HepG2 (cell line): ENCODE measurements around the gene METTL1. TPM values are rescaled to one million over a fixed set of nuclear protein-coding genes. Genes with fewer than 3 reads are reported as not detected.

Experiments
- ATF6 ChIP-seq: sonication (generic); formaldehyde crosslinking; conservative IDR thresholded peaks from 2 replicates; pipeline ENCODE4 v1.4.0; 2020; ENCODE audit warnings: missing genetic modification reagents
- BORCS8-MEF2B ChIP-seq: sonication (generic); formaldehyde crosslinking; IDR thresholded peaks from 2 replicates; pipeline ENCODE4 v1.8.0; 2022; ENCODE audit warnings: mild to moderate bottlenecking, missing genetic modification reagents
- DBP ChIP-seq: sonication (generic); formaldehyde crosslinking; IDR thresholded peaks from 2 replicates; pipeline ENCODE4 v1.4.0; 2020; ENCODE audit warnings: missing genetic modification reagents; ENCODE audit errors: not compliant biosample characterization
- ELF3 ChIP-seq: IDR thresholded peaks from 2 replicates; pipeline ENCODE4 v1.6.1; 2016; ENCODE audit warnings: missing genetic modification reagents, missing compliant biosample characterization
- ESRRA ChIP-seq: sonication (generic); formaldehyde crosslinking; IDR thresholded peaks from 2 replicates; pipeline ENCODE4 v1.5.1; 2020; ENCODE audit warnings: mild to moderate bottlenecking, low read depth, missing genetic modification reagents
- FOXK1 ChIP-seq: sonication (generic); formaldehyde crosslinking; IDR thresholded peaks from 2 replicates; pipeline ENCODE4 v1.4.0; 2020; ENCODE audit warnings: low read depth, missing genetic modification reagents, borderline replicate concordance
- GLMP ChIP-seq: sonication (generic); formaldehyde crosslinking; IDR thresholded peaks from 2 replicates; pipeline ENCODE4 v1.9.0; 2021; ENCODE audit warnings: missing genetic modification reagents, mild to moderate bottlenecking, borderline replicate concordance
- HOXA3 ChIP-seq: sonication (generic); formaldehyde crosslinking; IDR thresholded peaks from 2 replicates; pipeline ENCODE4 v1.5.0; 2020; ENCODE audit warnings: missing genetic modification reagents
- MED8 ChIP-seq: sonication (generic); formaldehyde crosslinking; IDR thresholded peaks from 2 replicates; pipeline ENCODE4 v1.8.1; 2023; ENCODE audit warnings: mild to moderate bottlenecking, missing genetic modification reagents; ENCODE audit not compliant: insufficient replicate concordance
- MTF1 ChIP-seq: sonication (generic); formaldehyde crosslinking; IDR thresholded peaks from 2 replicates; pipeline ENCODE4 v1.5.0; 2020; ENCODE audit warnings: missing genetic modification reagents
- NRL ChIP-seq: sonication (generic); formaldehyde crosslinking; IDR thresholded peaks from 2 replicates; pipeline ENCODE4 v1.5.0; 2020; ENCODE audit warnings: missing genetic modification reagents, mild to moderate bottlenecking, moderate library complexity, borderline replicate concordance
- PAF1 ChIP-seq: IDR thresholded peaks from 2 replicates; pipeline ENCODE4 v1.6.1; 2016; ENCODE audit warnings: missing genetic modification reagents, missing compliant biosample characterization
- POLR2A ChIP-seq, 2 experiments: IDR thresholded peaks; 2 replicates each; pipeline ENCODE4 v1.6.1; 2011; ENCODE audit warnings: low read depth in 2 of 2, low read length in 2 of 2, mild to moderate bottlenecking in 1 of 2, moderate library complexity in 1 of 2; ENCODE audit not compliant: insufficient read depth in 1 of 2
- SIN3B ChIP-seq: fragments of 150-350 bp; IDR thresholded peaks from 2 replicates; pipeline ENCODE4 v1.6.1; 2014; ENCODE audit warnings: low read length
- SIX4 ChIP-seq: sonication (generic); formaldehyde crosslinking; IDR thresholded peaks from 2 replicates; pipeline ENCODE4 v1.4.0; 2020; ENCODE audit warnings: missing genetic modification reagents
- ZNF550 ChIP-seq: sonication (generic); formaldehyde crosslinking; IDR thresholded peaks from 2 replicates; pipeline ENCODE4 v1.4.0; 2020; ENCODE audit warnings: mild to moderate bottlenecking, missing genetic modification reagents, borderline replicate concordance
- polyA plus RNA-seq, 8 experiments: library from polyadenylated mRNA; depleted of rRNA in 3 of 8; stranded (reverse) in 7 of 8; unstranded in 1 of 8; fragments of >200 nt; fragmentation: Illumina TruSeq in 4 of 8; extraction: Trizol in 4 of 8; gene quantifications; 2 replicates each; pipeline versions ENCODE4 v1.2.1 to v1.2.3, GENCODE V29; 2011 to 2016; ENCODE audit warnings: low read depth in 4 of 8, missing spikeins in 1 of 8, mixed read lengths in 1 of 8; ENCODE audit not compliant: insufficient read depth in 1 of 8
- total RNA-seq, 5 experiments: library from RNA; depleted of rRNA; stranded (reverse); fragments of >200 nt; fragmentation: Illumina TruSeq; extraction: Trizol; gene quantifications; 2 replicates each; pipeline ENCODE4 v1.2.3, GENCODE V29; 2016; ENCODE audit warnings: low read depth in 1 of 5
- TF ChIP-seq, protein P1 (sequence below): sonication (generic); formaldehyde crosslinking; IDR thresholded peaks from 2 replicates; pipeline ENCODE4 v1.4.0; 2020; ENCODE audit warnings: missing genetic modification reagents
- TF ChIP-seq, protein P2 (sequence below): sonication (generic); formaldehyde crosslinking; IDR thresholded peaks from 2 replicates; pipeline ENCODE4 v1.5.1; 2020; ENCODE audit warnings: mild to moderate bottlenecking, missing genetic modification reagents

The METTL1 gene
- total and polyA plus RNA-seq, 2 of the 13 experiments (the other 11 are each of a cell fraction or from before 2014, with no cell fraction given), result 34.7 to 36.9 TPM

DNA sequence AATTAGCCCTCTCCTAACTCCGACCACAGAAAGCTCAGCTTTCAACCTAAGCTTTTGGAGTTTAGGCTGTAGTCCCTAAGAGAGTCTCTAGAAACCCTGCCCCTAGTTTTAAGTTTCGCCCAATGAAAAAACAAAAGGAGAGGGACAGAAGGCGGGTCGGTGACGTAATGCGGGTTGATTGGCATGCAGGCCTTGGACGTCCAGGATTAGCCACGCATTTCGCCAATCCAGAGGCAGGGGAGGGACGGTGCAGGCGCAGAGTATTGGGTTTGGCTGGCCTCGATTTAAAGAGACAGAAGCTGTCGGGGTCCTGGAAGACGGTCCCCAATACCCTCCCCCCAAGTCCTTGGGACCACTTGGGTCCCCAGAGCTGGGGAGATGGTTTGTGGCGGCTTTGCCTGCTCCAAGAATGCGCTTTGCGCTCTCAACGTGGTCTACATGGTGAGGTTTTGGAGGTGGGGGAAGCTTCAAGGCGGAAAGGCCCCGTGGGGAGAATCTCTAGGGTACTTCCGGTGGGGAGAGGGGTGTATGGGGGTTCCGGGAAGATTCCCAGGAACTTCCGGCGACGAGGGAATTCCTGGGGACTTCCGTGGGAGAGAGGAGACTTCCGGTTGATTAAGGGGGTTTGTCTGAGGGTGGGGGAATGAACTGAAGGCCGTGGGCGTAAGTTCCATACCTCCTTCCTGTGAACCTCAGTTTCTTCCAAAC is 27.0 kb downstream of the METTL1 start, which contains the start of gene TSPAN31 (continued):
- TF ChIP-seq FOXK1 (CRISPR knock-in tag) (no peak), ELF3 (CRISPR knock-in tag) (no peak), ESRRA (CRISPR knock-in tag) (0 out of 2 replicates have a peak, but pooled peaks have one; percentile 49), POLR2A (IDR thresholded peaks at IDR 0.05; ENCODE audit: insufficient read depth in 1 of 2, low read depth in 2 of 2, low read length in 2 of 2) (peak; percentile 57 to 66), SIX4 (CRISPR knock-in tag) (no peak), GLMP (CRISPR knock-in tag) (no peak), DBP (CRISPR knock-in tag) (no peak), ZNF550 (no peak), NRL (CRISPR knock-in tag) (0 out of 2 replicates have a peak, but pooled peaks have one; percentile 16), BORCS8-MEF2B (CRISPR knock-in tag) (no peak), SIN3B (no peak), MTF1 (CRISPR knock-in tag) (no peak), MED8 (CRISPR knock-in tag) (no peak), PAF1 (CRISPR knock-in tag) (no peak), HOXA3 (peak; percentile 7; the same call in 1 of the 2 replicates), ATF6 (CRISPR knock-in tag) (no peak)
- TF ChIP-seq, protein P1, sequence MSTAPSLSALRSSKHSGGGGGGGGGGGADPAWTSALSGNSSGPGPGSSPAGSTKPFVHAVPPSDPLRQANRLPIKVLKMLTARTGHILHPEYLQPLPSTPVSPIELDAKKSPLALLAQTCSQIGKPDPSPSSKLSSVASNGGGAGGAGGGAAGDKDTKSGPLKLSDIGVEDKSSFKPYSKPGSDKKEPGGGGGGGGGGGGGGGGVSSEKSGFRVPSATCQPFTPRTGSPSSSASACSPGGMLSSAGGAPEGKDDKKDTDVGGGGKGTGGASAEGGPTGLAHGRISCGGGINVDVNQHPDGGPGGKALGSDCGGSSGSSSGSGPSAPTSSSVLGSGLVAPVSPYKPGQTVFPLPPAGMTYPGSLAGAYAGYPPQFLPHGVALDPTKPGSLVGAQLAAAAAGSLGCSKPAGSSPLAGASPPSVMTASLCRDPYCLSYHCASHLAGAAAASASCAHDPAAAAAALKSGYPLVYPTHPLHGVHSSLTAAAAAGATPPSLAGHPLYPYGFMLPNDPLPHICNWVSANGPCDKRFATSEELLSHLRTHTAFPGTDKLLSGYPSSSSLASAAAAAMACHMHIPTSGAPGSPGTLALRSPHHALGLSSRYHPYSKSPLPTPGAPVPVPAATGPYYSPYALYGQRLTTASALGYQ (CRISPR knock-in tag), result no peak
- TF ChIP-seq, protein P2, sequence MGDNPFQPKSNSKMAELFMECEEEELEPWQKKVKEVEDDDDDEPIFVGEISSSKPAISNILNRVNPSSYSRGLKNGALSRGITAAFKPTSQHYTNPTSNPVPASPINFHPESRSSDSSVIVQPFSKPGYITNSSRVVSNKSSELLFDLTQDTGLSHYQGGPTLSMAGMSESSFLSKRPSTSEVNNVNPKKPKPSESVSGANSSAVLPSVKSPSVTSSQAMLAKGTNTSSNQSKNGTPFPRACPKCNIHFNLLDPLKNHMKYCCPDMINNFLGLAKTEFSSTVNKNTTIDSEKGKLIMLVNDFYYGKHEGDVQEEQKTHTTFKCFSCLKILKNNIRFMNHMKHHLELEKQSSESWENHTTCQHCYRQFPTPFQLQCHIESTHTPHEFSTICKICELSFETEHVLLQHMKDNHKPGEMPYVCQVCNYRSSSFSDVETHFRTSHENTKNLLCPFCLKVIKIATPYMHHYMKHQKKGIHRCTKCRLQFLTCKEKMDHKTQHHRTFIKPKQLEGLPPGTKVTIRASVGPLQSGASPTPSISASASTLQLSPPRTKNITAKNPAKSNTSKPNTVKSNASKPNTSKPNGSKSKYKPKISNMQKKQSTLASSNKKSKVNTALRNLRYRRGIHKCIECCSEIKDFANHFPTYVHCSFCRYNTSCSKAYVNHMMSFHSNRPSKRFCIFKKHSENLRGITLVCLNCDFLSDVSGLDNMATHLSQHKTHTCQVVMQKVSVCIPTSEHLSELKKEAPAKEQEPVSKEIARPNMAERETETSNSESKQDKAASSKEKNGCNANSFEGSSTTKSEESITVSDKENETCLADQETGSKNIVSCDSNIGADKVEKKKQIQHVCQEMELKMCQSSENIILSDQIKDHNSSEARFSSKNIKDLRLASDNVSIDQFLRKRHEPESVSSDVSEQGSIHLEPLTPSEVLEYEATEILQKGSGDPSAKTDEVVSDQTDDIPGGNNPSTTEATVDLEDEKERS (CRISPR knock-in tag), result no peak
